HCT116 (cell line): ENCODE results near the gene DMRT3. TPM values are rescaled to one million over a fixed set of nuclear protein-coding genes. Genes with fewer than 3 reads are reported as not detected.

Source experiments
- ATAC-seq: fragments of 200-7000 bp; cut with Tn5 transposase; 2 replicates; pipeline ENCODE4 v1.9.1; 2020; ENCODE audit warnings: mild to moderate bottlenecking, moderate library complexity
- BruUV-seq: library from RNA; stranded (reverse); fragments of 400-500 nt; replicated peaks from 2 replicates; lab custom pipeline; 2021; lab: Mats Ljungman, UMichigan
- CTCF ChIA-PET: fragments of 300-600 bp; sonication (Branson Sonifier 250); formaldehyde crosslinking; loops from one replicate; lab custom pipeline; 2021; ENCODE audit warnings: antibody characterized with exemption; lab: Charles Lee
- POLR2A ChIA-PET: fragments of 300-600, 350-600 bp; sonication (Branson Sonifier 250); formaldehyde crosslinking; loops from one replicate; lab custom pipeline; 2021; ENCODE audit warnings: antibody characterized with exemption; lab: Charles Lee
- RAD21 ChIA-PET, 2 experiments: fragments of 300-600 bp; sonication (Branson Sonifier 250); formaldehyde crosslinking; loops; one replicate each; lab custom pipeline; 2023; ENCODE audit warnings: low total read pairs in 2 of 2; ENCODE audit not compliant: uncharacterized antibody in 2 of 2, unreplicated experiment in 2 of 2, low non-redundant PET in 1 of 2; lab: Charles Lee
- DNase-seq: peaks from one replicate; pipeline ENCODE4 v3.0.0-alpha.2; 2010; ENCODE audit warnings: low read depth, low spot score
- H2AFZ ChIP-seq: fragments of 200-600 bp; shearing (Covaris generic), sonication (generic); 2 replicates; pipeline ENCODE4 v1.6.1; 2017; ENCODE audit warnings: low read depth, mixed run types, mixed read lengths, antibody characterized with exemption, low read length; ENCODE audit not compliant: poor library complexity, severe bottlenecking
- H3K27ac ChIP-seq: 2 replicates; pipeline ENCODE4 v1.5.1; 2012; ENCODE audit warnings: low read depth, low read length
- H3K27me3 ChIP-seq: fragments of 200-600 bp; sonication (generic); 2 replicates; pipeline ENCODE4 v1.6.1; 2016; ENCODE audit warnings: mixed run types, low read length, mixed read lengths; ENCODE audit not compliant: insufficient read depth
- H3K36me3 ChIP-seq, 2 experiments: fragments of 200-500 bp in 1 of 2; fragments of 200-600 bp in 1 of 2; sonication (Bioruptor generic) in 1 of 2; sonication (generic) in 1 of 2; 2 replicates each; pipeline versions ENCODE4 v1.5.1 to v1.6.1; 2014 to 2016; ENCODE audit warnings: low read length in 2 of 2, inconsistent platforms in 1 of 2, mixed read lengths in 1 of 2, mixed run types in 1 of 2; ENCODE audit not compliant: insufficient read depth in 2 of 2, control insufficient read depth in 1 of 2
- H3K4me1 ChIP-seq, 2 experiments: fragments of 200-600 bp in 1 of 2; sonication (generic) in 1 of 2; 2 replicates each; pipeline versions ENCODE4 v1.5.1 to v1.6.1; 2012 to 2017; ENCODE audit warnings: low read length in 2 of 2, inconsistent platforms in 1 of 2, mild to moderate bottlenecking in 1 of 2, mixed read lengths in 1 of 2, mixed run types in 1 of 2, moderate library complexity in 1 of 2; ENCODE audit not compliant: insufficient read depth in 2 of 2, control insufficient read depth in 1 of 2
- H3K4me2 ChIP-seq: fragments of 200-600 bp; sonication (generic); 2 replicates; pipeline ENCODE4 v1.6.1; 2017; ENCODE audit warnings: mixed run types, low read length, mixed read lengths
- H3K4me3 ChIP-seq, 2 experiments: fragments of 200-600 bp in 1 of 2; sonication (generic) in 1 of 2; replicated peaks in 1 of 2; 2 replicates each; pipeline ENCODE4 v1.5.1; 2011 to 2016; ENCODE audit warnings: low read length in 2 of 2, control low read depth in 1 of 2, low read depth in 1 of 2, mild to moderate bottlenecking in 1 of 2, mixed read lengths in 1 of 2, mixed run types in 1 of 2
- H3K79me2 ChIP-seq: fragments of 200-600 bp; sonication (generic); 2 replicates; pipeline ENCODE4 v1.6.1; 2017; ENCODE audit warnings: mild to moderate bottlenecking, mixed run types, low read length, moderate library complexity, mixed read lengths; ENCODE audit not compliant: insufficient read depth
- H3K9ac ChIP-seq: fragments of 200-600 bp; sonication (generic); 2 replicates; pipeline ENCODE4 v1.6.1; 2016; ENCODE audit warnings: low read length, mixed read lengths
- H3K9me2 ChIP-seq: fragments of 200-600 bp; sonication (generic), shearing (Covaris generic); 2 replicates; pipeline ENCODE4 v1.6.1; 2017; ENCODE audit warnings: mixed run types, mild to moderate bottlenecking, moderate library complexity; ENCODE audit not compliant: insufficient read depth
- H3K9me3 ChIP-seq, 2 experiments: fragments of 200-500 bp in 1 of 2; fragments of 200-600 bp in 1 of 2; sonication (Bioruptor generic) in 1 of 2; sonication (generic) in 1 of 2; 2 replicates each; pipeline ENCODE4 v1.6.1; 2014 to 2017; ENCODE audit warnings: low read length in 2 of 2, mixed read lengths in 2 of 2, inconsistent platforms in 1 of 2, low read depth in 1 of 2, mild to moderate bottlenecking in 1 of 2, mixed run types in 1 of 2, moderate library complexity in 1 of 2; ENCODE audit not compliant: control insufficient read depth in 1 of 2, insufficient read depth in 1 of 2
- H4K20me1 ChIP-seq: fragments of 200-600 bp; sonication (generic), shearing (Covaris generic); 2 replicates; pipeline ENCODE4 v1.6.1; 2017; ENCODE audit warnings: mixed run types, mild to moderate bottlenecking, moderate library complexity; ENCODE audit not compliant: insufficient read depth
- CBX3 ChIP-seq: IDR thresholded peaks from 2 replicates; pipeline ENCODE4 v1.6.1; 2012; ENCODE audit warnings: low read depth
- CEBPB ChIP-seq: IDR thresholded peaks from 2 replicates; pipeline ENCODE4 v1.6.1; 2012; ENCODE audit warnings: low read depth
- CTCF ChIP-seq, 3 experiments: fragments of 200-600 bp in 1 of 3; sonication (generic) in 1 of 3; IDR thresholded peaks in 2 of 3; conservative IDR thresholded peaks in 1 of 3; 2 replicates each; pipeline ENCODE4 v1.5.1; 2012 to 2017; ENCODE audit warnings: low read depth in 2 of 3, low read length in 2 of 3, antibody characterized with exemption in 1 of 3, borderline replicate concordance in 1 of 3, control low read depth in 1 of 3, mild to moderate bottlenecking in 1 of 3, mixed read lengths in 1 of 3, mixed run types in 1 of 3, moderate library complexity in 1 of 3; ENCODE audit not compliant: insufficient read depth in 1 of 3
- EZH2phosphoT487 ChIP-seq: fragments of 200-600 bp; IDR thresholded peaks from 2 replicates; pipeline ENCODE4 v1.6.1; 2018; ENCODE audit warnings: antibody characterized with exemption, borderline replicate concordance
- POLR2A ChIP-seq: IDR thresholded peaks from 2 replicates; pipeline ENCODE4 v1.7.0; 2011; ENCODE audit warnings: borderline replicate concordance; ENCODE audit not compliant: insufficient read depth, insufficient read length; ENCODE audit errors: extremely low read depth
- POLR2AphosphoS5 ChIP-seq: IDR thresholded peaks from 2 replicates; pipeline ENCODE4 v1.6.1; 2011; ENCODE audit warnings: mild to moderate bottlenecking, low read depth, low read length, moderate library complexity
- RAD21 ChIP-seq: IDR thresholded peaks from 2 replicates; pipeline ENCODE4 v1.6.1; 2012; ENCODE audit warnings: low read depth, mild to moderate bottlenecking
- REST ChIP-seq: IDR thresholded peaks from 2 replicates; pipeline ENCODE4 v1.6.1; 2012; ENCODE audit warnings: low read depth
- SIN3A ChIP-seq: IDR thresholded peaks from 2 replicates; pipeline ENCODE4 v1.6.1; 2012; ENCODE audit warnings: low read depth
- SP1 ChIP-seq: IDR thresholded peaks from 2 replicates; pipeline ENCODE4 v1.6.1; 2012; ENCODE audit warnings: low read depth
- YY1 ChIP-seq: IDR thresholded peaks from 2 replicates; pipeline ENCODE4 v1.6.1; 2011; ENCODE audit warnings: low read length, low read depth, moderate library complexity, mild to moderate bottlenecking; ENCODE audit not compliant: insufficient replicate concordance; ENCODE audit errors: extremely low read depth
- ZNF274 ChIP-seq: fragments of 200-500 bp; sonication (Bioruptor generic); IDR thresholded peaks from 2 replicates; pipeline ENCODE4 v1.6.1; 2014; ENCODE audit warnings: mild to moderate bottlenecking, low read depth, low read length, inconsistent platforms
- intact Hi-C: fragments of 100-400 bp; cut with micrococcal nuclease; formaldehyde crosslinking; loops from 2 replicates; pipeline ENCODE4 v1.10.0; 2022
- total RNA-seq: library from RNA; stranded (reverse); gene quantifications from one replicate; pipeline ENCODE4 v1.2.1, GENCODE V29; 2021; ENCODE audit not compliant: unreplicated experiment
- TF ChIP-seq, protein P1 (sequence below): IDR thresholded peaks from 2 replicates; pipeline ENCODE4 v1.6.1; 2012
- TF ChIP-seq, protein P2 (sequence below): IDR thresholded peaks from 2 replicates; pipeline ENCODE4 v1.6.1; 2012

Gene DMRT3
- total RNA-seq, 1 experiment from 2014 or later, result not detected

- TF ChIP-seq RAD21 (no peak), YY1 (no peak), POLR2A (no peak), REST (no peak), CEBPB (no peak), EZH2phosphoT487 (no peak), SP1 (no peak), ZNF274 (no peak), CBX3 (no peak), CTCF (IDR thresholded peaks at IDR 0.05 in 2 of 3, conservative IDR thresholded peaks at IDR 0.05 in 1 of 3; ENCODE audit: borderline replicate concordance in 1 of 3, insufficient read depth in 1 of 3, low read depth in 2 of 3, low read length in 2 of 3) (no peak), POLR2AphosphoS5 (no peak), SIN3A (no peak)
- TF ChIP-seq, protein P1, sequence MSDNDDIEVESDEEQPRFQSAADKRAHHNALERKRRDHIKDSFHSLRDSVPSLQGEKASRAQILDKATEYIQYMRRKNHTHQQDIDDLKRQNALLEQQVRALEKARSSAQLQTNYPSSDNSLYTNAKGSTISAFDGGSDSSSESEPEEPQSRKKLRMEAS, result no peak
- TF ChIP-seq, protein P2, sequence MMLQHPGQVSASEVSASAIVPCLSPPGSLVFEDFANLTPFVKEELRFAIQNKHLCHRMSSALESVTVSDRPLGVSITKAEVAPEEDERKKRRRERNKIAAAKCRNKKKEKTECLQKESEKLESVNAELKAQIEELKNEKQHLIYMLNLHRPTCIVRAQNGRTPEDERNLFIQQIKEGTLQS, result no peak
- ChIA-PET RAD21 (no interaction called here), CTCF (no interaction called here), POLR2A (no interaction called here)
- ATAC-seq, result no peak
- Histone ChIP-seq H3K9me3 (peaks cover 0 to 6% of the 10 kb centered on the region in 2 experiments; a peak in 1 of 4 replicates), H3K9ac (no peak overlapping the region), H3K79me2 (no peaks in the 10 kb centered on the region), H3K9me2 (no peaks in the 10 kb centered on the region), H3K4me1 (no peaks in the 10 kb centered on the region), H3K27me3 (no peaks in the 10 kb centered on the region), H3K4me3 (no peak overlapping the region), H4K20me1 (no peaks in the 10 kb centered on the region), H3K36me3 (no peaks in the 10 kb centered on the region), H3K4me2 (no peak overlapping the region), H3K27ac (no peak overlapping the region), H2AFZ (no peak overlapping the region)
- DNase-seq, result no peak
- no TSS peak for BruUV-seq
- intact Hi-C loops, result no loop called here
Observed at GRCh38 chr9:1026219-1026618, 49.8 kb downstream of the DMRT3 start.
